Measurements from ENCODE around the gene MYH14.

- TF ChIP-seq CTCF (IDR thresholded peaks at IDR 0.05) (no peak), POLR2A (IDR thresholded peaks at IDR 0.05) (no peak), POLR2AphosphoS5 (IDR thresholded peaks at IDR 0.05) (no peak)
Measured at GRCh38 chr19:50273821-50274220, 70.4 kb downstream of the MYH14 start.

All from breast epithelium (tissue), 3 donors.